HG03575 (cell line): ENCODE data around the gene TENT5C.

Experiments used
- ATAC-seq: cut with Tn5 transposase; IDR thresholded peaks from one replicate; pipeline ENCODE4 v1.9.1; 2021; ENCODE audit not compliant: unreplicated experiment, insufficient number of reproducible peaks, low FRiP score; ENCODE audit errors: extremely low read depth

The TENT5C gene

DNA sequence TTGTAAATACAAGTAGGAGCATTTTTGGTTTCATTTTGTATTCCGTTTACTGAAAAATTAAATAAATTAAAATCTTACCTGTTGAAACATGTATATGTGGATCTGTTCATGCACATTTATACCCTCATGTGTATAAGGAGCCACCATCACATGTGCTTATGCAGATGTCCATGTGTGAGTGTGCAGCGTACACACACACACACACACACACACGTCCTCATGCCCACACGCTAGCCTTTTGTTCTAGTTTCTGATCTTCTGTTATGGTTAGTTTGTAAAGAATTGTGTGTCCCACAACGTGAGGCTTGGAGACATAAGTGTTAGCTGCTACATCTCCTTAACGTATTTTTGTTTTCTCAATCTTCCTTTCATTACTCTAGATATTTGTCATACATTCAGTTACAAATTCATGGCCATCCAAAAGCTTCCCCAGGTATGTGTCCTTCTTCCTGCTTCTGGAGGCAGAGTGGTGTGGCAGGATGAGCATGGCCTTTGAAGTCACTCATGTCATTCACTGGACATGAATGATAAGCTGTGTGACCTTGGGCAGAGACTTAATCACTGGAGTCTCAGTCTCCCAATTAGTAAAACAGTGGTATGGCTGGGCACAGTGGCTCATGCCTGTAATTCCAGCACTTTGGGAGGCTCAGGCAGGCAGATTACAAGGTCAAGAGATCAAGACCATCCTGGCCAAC lies 54.6 kb downstream of the TENT5C start:
- ATAC-seq, result no peak

DNA sequence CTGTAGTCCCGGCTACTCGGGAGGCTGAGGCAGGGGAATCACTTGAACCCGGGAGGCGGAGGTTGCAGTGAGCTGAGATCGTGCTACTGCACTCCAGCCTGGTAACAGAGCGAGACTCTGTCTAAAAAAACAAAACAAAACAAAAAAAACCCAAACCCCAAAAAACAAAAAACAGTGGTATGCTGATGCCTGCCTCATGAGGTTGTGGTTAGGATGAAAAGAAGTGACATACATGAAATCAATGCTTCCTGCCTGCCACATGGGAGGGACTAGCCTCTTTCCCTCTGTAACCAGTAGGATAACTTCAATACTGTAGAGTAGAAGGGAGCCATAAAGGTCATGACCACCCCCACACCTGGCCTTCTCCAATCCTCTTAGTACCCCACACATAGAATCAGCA lies 55.2 kb downstream of the TENT5C start:
- ATAC-seq, result no peak

DNA sequence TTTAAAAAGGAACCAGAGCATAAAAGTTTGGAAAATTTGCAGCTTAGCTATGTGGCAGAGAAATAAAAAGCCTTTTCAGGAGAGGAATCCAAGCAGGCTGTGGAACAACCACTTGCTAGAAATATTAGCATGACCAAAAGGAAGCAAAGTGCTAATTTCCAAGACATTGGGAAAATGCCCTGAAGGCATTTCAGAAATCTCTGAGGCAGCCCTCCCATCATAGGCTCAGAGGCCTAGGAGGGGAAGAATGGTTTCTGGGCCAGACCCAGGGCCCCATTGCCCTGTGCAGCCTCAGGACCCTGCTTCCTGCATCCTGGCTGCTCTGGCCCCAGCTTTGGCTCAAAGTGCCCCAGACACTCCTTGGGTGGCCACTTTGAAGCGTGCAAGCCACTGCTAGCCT lies 56.8 kb downstream of the TENT5C start:
- no peak for ATAC-seq

DNA sequence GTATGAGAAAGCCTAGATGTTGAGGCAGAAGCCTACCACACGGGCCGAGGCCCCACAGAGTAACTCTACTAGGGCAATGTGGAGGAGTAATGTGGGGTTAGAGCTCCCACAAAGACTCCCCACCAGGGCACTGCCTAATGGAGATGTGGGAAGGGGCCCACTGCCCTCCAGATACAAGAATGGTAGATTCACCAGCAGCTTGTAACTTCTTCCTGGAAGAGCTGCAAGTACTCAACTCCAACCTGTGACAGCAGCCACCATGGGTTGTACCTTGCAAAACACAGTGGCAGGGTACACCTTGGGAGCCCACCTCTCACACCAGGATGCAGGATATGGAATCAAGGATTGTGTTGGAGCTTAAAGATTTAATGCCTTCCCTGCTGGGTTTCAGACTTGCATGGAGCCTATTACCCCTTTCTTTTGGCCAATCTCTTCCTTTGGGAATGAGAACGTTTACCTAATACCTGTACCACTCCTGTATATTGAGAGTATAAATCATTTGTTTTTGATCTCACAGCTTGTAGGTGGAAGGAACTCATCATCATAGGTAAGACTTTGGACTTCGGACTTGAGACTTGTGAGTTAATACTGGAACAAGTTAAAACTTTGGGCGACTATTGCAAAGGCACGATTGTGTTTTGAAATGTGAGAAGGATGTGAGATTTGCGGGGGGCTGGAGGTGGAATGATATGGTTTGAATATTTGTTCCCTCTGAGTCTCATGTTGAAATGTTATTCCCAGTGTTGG lies 57.5 kb downstream of the TENT5C start:
- ATAC-seq, result no peak

DNA sequence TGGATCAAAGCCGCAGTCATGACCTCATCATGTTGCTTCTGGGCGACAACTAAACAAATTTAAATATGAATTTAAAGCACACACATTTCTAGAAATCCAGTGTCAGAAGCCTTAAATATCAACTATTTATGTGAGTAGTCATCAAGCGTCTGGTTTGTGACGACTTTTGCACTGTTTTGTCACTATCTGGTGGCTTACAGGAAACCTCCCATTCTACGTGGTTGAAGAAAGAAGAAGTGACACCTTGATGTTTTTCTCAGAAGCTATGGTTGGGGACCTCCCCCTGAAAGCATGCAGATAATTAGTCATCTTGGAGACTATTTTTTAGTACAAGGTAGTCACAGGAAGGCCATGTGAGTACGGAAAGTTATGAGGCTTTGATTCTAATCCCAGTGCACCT lies 58.5 kb downstream of the TENT5C start:
- peak; percentile 98 for ATAC-seq

DNA sequence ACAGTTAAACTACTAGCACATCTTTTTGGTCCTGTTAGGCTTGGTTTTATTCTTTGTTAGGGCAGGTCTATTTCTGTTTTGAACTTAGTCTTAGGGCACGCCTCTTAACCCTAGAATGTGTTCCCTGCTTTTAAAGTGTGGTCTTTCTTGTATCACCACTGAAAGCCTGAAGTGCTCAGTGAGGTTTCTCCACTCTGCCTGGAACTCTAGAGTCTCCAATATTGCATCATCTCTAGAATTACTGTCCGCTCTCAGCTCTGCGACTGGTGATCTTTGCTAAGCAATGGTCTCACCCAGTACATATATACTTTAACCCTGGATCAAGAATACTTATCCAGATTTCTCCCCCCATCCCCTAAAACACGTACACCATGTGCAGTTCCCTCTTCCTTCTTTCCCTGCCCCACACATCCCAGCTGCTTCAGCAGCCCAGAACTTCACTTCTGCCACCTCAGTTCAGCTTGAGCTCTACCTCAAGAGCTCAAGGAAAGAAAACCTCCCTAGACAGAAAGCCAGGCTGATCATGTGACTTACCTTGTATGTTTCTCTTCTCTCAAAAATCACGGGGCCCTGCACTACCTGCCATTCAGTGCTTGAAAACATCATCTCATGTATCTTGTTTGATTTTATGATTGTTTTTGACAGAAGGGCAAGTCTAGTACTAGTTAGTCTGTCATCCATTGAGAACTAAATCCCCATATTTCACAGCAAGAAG lies 59.9 kb downstream of the TENT5C start:
- ATAC-seq, result no peak

DNA sequence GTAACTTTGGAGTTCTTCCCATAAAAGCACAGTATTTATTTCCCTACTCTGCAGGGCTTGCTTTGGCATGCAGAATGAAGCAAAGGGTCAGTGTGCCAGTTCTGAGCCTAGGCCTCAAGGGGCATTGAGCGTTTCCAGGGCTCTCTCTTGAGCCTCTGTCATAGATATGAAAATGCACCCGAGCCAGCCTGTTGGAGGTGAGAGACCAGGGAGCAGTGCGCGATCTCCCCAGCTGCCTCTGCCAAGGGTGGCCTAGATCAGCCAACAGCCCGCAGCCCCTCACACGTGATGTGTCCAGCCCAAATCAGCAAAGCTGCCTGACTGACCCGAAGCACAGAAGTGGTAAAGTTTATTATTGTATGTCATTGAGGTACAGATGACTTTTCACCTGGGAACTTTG lies 63.7 kb downstream of the TENT5C start:
- no peak for ATAC-seq

DNA sequence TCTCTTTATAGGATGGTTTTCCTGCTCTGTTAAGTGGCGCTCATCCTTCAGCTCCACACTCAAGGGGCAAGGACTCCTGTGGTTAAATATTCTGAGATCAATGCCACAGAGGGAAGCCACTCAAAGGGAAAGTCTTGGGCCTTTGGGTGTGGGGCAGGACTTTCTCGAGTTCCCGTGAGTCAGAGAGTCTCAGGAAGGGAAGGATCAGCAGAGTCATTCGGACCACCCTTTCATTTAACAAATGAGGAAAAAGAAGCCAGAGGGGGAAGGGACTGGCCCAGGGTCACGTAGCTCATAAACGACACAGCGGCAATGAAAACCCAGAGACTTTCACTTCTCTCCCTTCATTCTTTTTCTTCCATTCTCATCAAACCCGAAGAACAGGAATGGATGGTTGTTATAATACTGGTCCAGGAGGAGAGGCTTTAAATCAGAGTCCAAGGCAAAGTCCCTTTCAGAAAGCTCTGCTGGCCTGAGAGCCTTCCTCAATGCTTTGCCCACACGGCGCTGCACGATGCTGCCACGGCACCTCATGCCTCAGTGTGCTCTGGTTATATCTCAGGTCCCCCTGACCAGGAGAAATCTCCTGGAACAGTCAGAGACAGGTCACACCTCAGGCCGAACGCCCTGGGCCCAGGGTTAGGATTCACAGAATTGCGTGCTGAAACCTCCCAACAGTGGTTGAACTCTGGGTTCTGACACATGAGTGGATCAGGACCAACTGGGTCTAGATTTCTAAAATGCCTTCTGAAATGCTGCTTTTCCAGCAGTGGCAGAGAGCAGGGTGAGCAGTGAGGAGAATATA lies 65.3 kb downstream of the TENT5C start:
- no peak for ATAC-seq

DNA sequence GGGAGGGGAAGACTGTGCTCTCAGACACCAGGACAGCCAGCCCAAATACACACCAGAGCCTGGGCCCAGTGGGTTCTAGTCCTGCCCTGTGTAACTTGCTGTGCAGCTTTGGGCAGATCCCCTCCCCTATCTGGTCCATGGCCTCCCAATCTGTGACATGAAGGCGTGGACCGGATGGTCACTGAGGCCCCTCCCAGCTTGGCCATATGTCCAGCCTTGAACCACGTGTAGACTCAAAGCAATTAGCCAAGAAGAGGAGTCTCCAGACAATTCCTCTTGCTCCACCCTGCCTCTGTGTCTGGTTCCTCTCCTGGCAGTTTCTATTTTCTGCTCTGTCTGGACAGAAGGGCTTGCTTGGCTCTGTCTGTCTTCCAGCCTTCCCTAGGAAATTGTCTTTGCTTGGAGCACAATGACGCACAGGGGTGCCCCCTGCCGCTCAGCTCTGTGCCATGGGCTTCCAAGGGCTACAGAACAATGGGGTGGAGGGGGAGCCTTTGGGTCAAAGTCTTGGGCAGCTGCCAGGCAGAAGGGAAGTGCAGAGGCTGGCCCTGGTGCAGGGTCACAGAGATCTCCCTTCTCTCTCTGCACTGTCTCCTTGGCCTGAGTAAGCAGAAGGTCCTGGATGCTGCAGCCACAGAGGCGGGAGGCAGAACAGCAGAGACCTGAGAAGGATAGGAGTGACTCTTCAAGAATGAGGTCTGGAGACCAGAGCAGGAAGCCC lies 66.1 kb downstream of the TENT5C start:
- no peak for ATAC-seq

DNA sequence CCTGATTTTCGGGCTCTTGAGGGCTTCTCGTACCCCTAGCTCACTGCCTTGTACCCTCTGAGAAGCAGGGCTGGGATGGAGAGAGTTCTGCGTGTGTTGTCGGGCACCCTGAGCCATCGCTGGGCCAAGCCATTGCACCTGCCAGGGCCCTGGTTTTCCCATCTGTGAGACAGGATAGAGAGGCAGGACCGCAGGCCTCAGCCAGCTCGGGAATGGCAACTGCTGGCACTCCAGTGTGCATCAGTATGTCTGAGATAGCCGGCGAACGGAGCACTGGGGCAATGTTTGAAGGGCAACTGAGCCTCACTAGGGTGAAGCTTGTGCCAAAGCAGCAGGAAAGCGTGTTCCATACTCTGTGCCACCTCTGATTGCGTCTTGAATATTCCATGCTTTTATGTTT lies 66.9 kb downstream of the TENT5C start:
- no peak for ATAC-seq

DNA sequence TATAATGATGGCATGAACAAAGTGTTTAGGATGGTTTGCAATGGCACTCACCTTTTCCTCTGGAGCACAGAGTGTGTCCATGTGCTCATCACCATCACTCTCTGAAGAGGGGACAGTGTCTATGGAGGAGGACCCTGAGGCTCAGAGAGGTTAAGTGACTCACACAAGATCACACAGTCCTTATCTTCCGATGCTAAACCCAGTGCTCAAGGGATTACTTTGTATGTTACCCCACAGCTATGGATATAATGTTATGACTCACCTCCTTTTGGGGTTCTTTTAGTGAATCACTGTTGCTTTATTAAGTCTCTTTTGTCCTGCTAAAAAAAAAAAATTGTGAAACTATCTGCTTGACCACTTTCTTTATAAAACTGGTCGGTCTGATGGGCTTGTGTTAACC lies 67.6 kb downstream of the TENT5C start:
- no peak for ATAC-seq

DNA sequence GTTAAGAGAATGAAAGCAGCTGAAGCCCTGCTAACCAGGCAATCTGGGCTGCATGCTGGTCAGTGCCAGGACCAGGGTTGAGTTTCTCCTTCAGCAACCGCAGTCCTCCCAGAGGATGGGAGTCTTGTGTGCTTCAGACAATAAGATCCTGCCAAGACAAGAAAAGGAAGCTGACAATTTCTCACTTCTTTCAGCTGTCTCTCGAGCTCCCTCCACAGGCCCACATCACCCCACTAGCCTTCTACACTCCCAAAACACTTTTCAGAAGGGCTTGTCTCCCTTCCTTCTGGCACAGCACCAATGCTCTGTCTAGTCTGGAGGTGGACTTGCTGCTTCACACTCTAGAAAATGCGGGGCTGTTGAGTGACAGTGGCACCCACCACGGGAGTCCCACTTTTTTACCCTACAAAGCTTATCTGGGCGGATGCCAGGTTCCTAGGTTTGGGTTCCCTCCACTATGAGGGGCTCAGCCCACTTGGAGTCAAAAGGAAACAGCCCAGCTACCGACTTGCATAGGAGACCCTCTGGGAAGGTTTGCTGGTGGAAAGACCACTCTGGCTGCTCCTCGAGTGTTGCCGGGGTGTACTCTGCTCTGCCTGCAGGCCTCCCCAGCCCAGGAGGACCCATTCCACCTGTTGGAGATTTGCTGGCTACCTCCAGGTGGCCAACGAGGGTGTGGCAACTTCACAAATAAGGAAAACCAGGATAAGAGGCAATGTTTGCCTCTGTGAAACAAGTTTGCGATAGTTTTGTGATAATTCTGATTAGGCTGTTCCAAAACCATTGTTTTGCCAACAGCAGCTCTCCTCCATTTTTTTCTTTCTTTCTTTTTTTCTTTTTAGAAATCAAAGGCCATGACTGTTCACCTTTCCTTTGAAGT lies 68.9 kb downstream of the TENT5C start:
- ATAC-seq, result no peak

DNA sequence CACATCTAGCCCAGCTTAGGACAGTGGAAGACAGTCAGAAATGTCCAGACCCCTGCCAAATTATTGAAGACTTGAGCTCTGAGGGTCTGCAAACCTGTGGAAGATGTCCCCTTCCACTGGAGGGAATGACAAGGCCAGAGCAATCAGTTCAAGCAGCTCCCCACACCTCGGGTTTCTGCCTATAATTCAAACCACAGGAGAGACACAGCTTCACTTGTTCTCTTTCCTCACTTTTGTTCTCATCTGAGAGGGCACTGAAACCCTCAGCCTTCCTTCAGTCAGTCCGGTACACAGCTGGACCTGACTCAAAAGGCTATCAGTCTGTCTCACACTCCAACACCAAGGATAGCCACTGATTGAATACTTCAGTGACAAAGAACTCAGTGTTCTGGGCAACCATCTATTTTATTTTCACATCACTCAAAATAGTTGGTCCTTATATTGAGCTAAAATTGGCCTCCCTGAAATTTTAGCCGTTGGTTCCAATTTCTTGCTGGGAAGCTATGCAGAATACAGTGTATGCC lies 70.1 kb downstream of the TENT5C start:
- no peak for ATAC-seq

DNA sequence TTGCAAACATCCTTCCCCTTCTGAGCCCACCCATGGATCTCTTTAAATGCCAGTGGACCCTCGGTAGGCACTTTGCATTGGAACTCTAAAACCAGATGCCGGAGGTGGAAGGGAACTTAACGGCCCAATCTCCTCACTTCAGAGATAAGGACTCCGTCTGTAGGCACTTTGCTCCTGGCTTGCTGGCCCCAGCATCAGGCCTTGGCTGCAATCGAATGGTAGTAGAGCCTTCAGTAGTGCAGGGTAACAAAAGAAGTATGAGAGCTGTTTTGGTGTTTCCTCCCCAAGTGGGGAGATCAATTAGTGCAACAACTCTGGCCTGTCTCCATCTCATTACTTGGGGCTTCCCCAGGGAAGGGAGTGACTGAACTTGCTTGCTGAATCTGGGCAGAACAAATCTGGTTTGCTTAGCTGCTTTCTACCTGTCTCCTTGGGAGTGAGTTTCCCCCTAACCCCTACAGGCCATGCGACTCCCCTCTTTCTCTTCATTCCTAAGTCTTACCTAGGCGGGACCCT lies 70.8 kb downstream of the TENT5C start:
- ATAC-seq, result no peak
